Neural progenitor cell (in vitro differentiated cells): ENCODE results near the gene CDK2AP2. TPM values are rescaled to one million over a fixed set of nuclear protein-coding genes. Genes with fewer than 3 reads are reported as not detected.
"Not testable (repeated sequence)": the region's sequence is repeated elsewhere in the genome, so short reads cannot be mapped to it uniquely, and the experiment has no call there.

Source experiments
- DNase-seq: peaks from one replicate; pipeline ENCODE4 v3.0.0-alpha.2; 2016; ENCODE audit warnings: low spot score
- H2AFZ ChIP-seq: fragments of 200-600 bp; sonication (generic); replicated peaks from 2 replicates; pipeline ENCODE4 v1.6.1; 2016; ENCODE audit warnings: antibody characterized with exemption
- H3F3A ChIP-seq: fragments of 200-600 bp; sonication (generic); 2 replicates; pipeline ENCODE4 v1.6.1; 2016; ENCODE audit warnings: antibody characterized with exemption, low read depth
- H3K27ac ChIP-seq: fragments of 200-600 bp; sonication (generic); 2 replicates; pipeline ENCODE4 v1.5.1; 2016; ENCODE audit warnings: mild to moderate bottlenecking
- H3K27me3 ChIP-seq: fragments of 200-600 bp; sonication (generic); 2 replicates; pipeline ENCODE4 v1.6.1; 2016; ENCODE audit warnings: mild to moderate bottlenecking, moderate library complexity
- H3K36me3 ChIP-seq: fragments of 200-600 bp; sonication (generic); 2 replicates; pipeline ENCODE4 v1.5.1; 2016
- H3K4me1 ChIP-seq: fragments of 200-600 bp; sonication (generic); 2 replicates; pipeline ENCODE4 v1.6.1; 2016; ENCODE audit warnings: mixed run types
- H3K4me2 ChIP-seq: fragments of 200-600 bp; sonication (generic); 2 replicates; pipeline ENCODE4 v1.6.1; 2016
- H3K4me3 ChIP-seq: fragments of 200-600 bp; sonication (generic); 2 replicates; pipeline ENCODE4 v1.5.1; 2016
- H3K79me2 ChIP-seq: fragments of 200-600 bp; sonication (generic); 2 replicates; pipeline ENCODE4 v1.6.1; 2016; ENCODE audit warnings: low read depth
- H3K9ac ChIP-seq: fragments of 200-600 bp; sonication (generic); 2 replicates; pipeline ENCODE4 v1.6.1; 2016
- H3K9me3 ChIP-seq: fragments of 200-600 bp; sonication (generic); 2 replicates; pipeline ENCODE4 v1.5.1; 2016; ENCODE audit warnings: low read depth
- H4K20me1 ChIP-seq: fragments of 200-600 bp; sonication (generic); 2 replicates; pipeline ENCODE4 v1.6.1; 2016; ENCODE audit warnings: low read depth
- H3K27ac Mint-ChIP-seq: 3 replicates; pipeline ENCODE4 v1.8.0; 2021; ENCODE audit warnings: mixed read lengths
- H3K27me3 Mint-ChIP-seq: 2 replicates; pipeline ENCODE4 v1.8.0; 2022; ENCODE audit warnings: low read depth, mild to moderate bottlenecking, inconsistent platforms, moderate library complexity, mixed read lengths; ENCODE audit not compliant: insufficient read depth
- H3K36me3 Mint-ChIP-seq: 3 replicates; pipeline ENCODE4 v1.8.0; 2021; ENCODE audit warnings: mixed read lengths
- H3K4me1 Mint-ChIP-seq: 3 replicates; pipeline ENCODE4 v1.8.0; 2021; ENCODE audit warnings: mixed read lengths
- H3K4me3 Mint-ChIP-seq: 3 replicates; pipeline ENCODE4 v1.8.0; 2021; ENCODE audit warnings: mild to moderate bottlenecking, moderate library complexity, mixed read lengths
- H3K9me3 Mint-ChIP-seq: 3 replicates; pipeline ENCODE4 v1.8.0; 2020; ENCODE audit warnings: mixed read lengths
- CTCF ChIP-seq: fragments of 200-600 bp; sonication (generic); IDR thresholded peaks from 2 replicates; pipeline ENCODE4 v1.5.1; 2017; ENCODE audit warnings: antibody characterized with exemption, mild to moderate bottlenecking
- EZH2 ChIP-seq: fragments of 200-600 bp; sonication (generic); IDR thresholded peaks from 2 replicates; pipeline ENCODE4 v1.6.1; 2017; ENCODE audit warnings: antibody characterized with exemption, mild to moderate bottlenecking, moderate library complexity
- EZH2phosphoT487 ChIP-seq: fragments of 200-600 bp; sonication (generic); IDR thresholded peaks from 2 replicates; pipeline ENCODE4 v1.6.1; 2017; ENCODE audit warnings: antibody characterized with exemption
- total RNA-seq: library from RNA; depleted of rRNA; stranded (reverse); fragments of >200 nt; gene quantifications from 2 replicates; pipeline ENCODE4 v1.2.3, GENCODE V29; 2015; ENCODE audit warnings: low replicate concordance

Gene CDK2AP2, protein sequence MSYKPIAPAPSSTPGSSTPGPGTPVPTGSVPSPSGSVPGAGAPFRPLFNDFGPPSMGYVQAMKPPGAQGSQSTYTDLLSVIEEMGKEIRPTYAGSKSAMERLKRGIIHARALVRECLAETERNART
- 2.1 and 17.1 TPM in 2 replicates for total RNA-seq

- Histone ChIP-seq H3K36me3 (no peaks in the 10 kb centered on the region), H3K4me3 (peak within 1 kb of the TSS; percentile 72), H3K4me1 (peaks cover 23% of the 10 kb centered on the region), H3F3A (peaks cover 41% of the 10 kb centered on the region), H3K9me3 (no peaks in the 10 kb centered on the region), H3K79me2 (peaks cover 9% of the 10 kb centered on the region), H3K4me2 (peak within 1 kb of the TSS; percentile 90), H3K27ac (peak within 1 kb of the TSS; percentile 94), H4K20me1 (peaks cover 40% of the 10 kb centered on the region), H2AFZ (peak within 1 kb of the TSS; percentile 85), H3K9ac (peak within 1 kb of the TSS; percentile 53), H3K27me3 (peaks cover 43% of the 10 kb centered on the region)
- peaks cover 32% of the 10 kb centered on the region for H3K4me1 Mint-ChIP-seq
- peaks cover 18% of the 10 kb centered on the region for H3K27me3 Mint-ChIP-seq
- TF ChIP-seq EZH2: no peak
- no peak for TF ChIP-seq EZH2phosphoT487
- TF ChIP-seq CTCF: no peak
- DNase-seq: peak; percentile 100
- H3K9me3 Mint-ChIP-seq: no peaks in the 10 kb centered on the region
- H3K4me3 Mint-ChIP-seq: peak within 1 kb of the TSS; percentile 90
- H3K36me3 Mint-ChIP-seq: no peaks in the 10 kb centered on the region
- H3K27ac Mint-ChIP-seq: peak within 1 kb of the TSS; percentile 86
Measured at GRCh38 chr11:67507864-67508485, at the start of gene CDK2AP2. TSS of gene CDK2AP2 (minus strand) at chr11:67508162. CDS start at chr11:67508082, 80 bp downstream.

DNA sequence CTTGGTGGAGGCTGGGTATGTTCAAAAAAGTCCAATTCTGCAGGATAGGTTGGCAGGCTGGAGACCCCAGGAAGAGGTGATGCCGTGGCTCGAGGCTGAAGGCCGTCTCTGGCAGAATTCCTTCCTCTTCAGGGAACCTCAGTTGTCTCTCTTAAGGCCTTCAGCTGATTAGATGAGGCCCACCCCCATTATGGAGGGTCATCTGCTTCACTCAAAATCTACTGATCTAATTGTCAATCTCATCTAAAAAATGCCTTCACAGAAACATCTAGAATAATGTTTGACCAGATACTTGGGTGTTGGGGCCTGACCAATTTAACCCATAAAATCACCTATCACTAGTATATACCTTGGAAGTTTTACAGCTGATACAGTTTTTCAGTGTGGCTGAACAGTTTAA, 48.3 kb upstream of the CDK2AP2 start:
- Histone ChIP-seq H3K27ac (no peak overlapping the region), H4K20me1 (no peaks in the 10 kb centered on the region), H3K4me1 (no peaks in the 10 kb centered on the region), H3K4me2 (no peak overlapping the region), H3K27me3 (no peaks in the 10 kb centered on the region), H3K36me3 (no peaks in the 10 kb centered on the region), H2AFZ (no peak overlapping the region), H3F3A (no peaks in the 10 kb centered on the region), H3K4me3 (no peak overlapping the region), H3K9ac (no peak overlapping the region), H3K79me2 (no peaks in the 10 kb centered on the region), H3K9me3 (no peaks in the 10 kb centered on the region)
- Mint-ChIP-seq H3K9me3 (peaks cover 14% of the 10 kb centered on the region), H3K4me1 (no peaks in the 10 kb centered on the region), H3K27me3 (peaks cover 8% of the 10 kb centered on the region), H3K27ac (no peak overlapping the region), H3K4me3 (no peak overlapping the region), H3K36me3 (no peaks in the 10 kb centered on the region)
- TF ChIP-seq EZH2: no peak
- no peak for TF ChIP-seq EZH2phosphoT487
- TF ChIP-seq CTCF: no peak
- no peak for DNase-seq

DNA sequence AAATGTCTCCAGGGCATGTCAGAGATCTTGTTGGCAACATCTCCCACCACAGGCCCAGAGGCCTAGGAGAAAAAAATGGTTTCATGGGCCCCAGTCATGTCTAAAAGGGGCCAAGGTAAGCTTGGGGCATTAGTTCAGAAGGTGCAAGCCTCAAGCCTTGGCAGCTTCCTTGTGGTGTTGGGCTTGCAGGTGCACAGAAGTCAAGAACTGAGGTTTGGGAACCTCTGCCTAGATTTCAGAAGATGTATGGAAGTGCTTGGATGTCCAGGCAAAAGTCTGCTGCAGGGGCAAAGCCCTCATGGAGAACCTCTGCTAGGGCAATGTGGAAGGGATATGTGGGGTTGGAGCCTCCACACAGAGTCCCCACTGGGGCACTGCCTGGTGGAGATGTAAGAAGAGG, 43.7 kb upstream of the CDK2AP2 start:
- H3K36me3 ChIP-seq, H4K20me1 ChIP-seq, H3K9ac ChIP-seq, H3F3A ChIP-seq, H3K27ac Mint-ChIP-seq, H3K4me3 ChIP-seq, H3K4me2 ChIP-seq, H3K4me1 ChIP-seq, H3K4me3 Mint-ChIP-seq, H3K27me3 Mint-ChIP-seq, H3K27ac ChIP-seq, H3K4me1 Mint-ChIP-seq, H3K36me3 Mint-ChIP-seq, H3K27me3 ChIP-seq, H3K79me2 ChIP-seq, H2AFZ ChIP-seq, DNase-seq, H3K9me3 ChIP-seq: not testable (repeated sequence)
- peaks cover 20% of the 10 kb centered on the region for H3K9me3 Mint-ChIP-seq

GRCh38 chr11:67551127-67551526, 43.2 kb upstream of the CDK2AP2 start:
- Mint-ChIP-seq H3K27ac (no peak overlapping the region), H3K9me3 (peaks cover 20% of the 10 kb centered on the region), H3K36me3 (no peaks in the 10 kb centered on the region), H3K4me3 (no peak overlapping the region), H3K27me3 (peaks cover 9% of the 10 kb centered on the region), H3K4me1 (no peaks in the 10 kb centered on the region)
- H3K27me3 ChIP-seq: no peaks in the 10 kb centered on the region
- DNase-seq: no peak
- no peaks in the 10 kb centered on the region for H4K20me1 ChIP-seq
- TF ChIP-seq CTCF (no peak), EZH2phosphoT487 (no peak), EZH2 (no peak)
- no peak overlapping the region for H3K9ac ChIP-seq
- no peak overlapping the region for H2AFZ ChIP-seq
- H3K27ac ChIP-seq: no peak overlapping the region
- H3K4me3 ChIP-seq: no peak overlapping the region
- no peaks in the 10 kb centered on the region for H3K79me2 ChIP-seq
- no peaks in the 10 kb centered on the region for H3F3A ChIP-seq
- no peak overlapping the region for H3K4me2 ChIP-seq
- no peaks in the 10 kb centered on the region for H3K4me1 ChIP-seq
- no peaks in the 10 kb centered on the region for H3K36me3 ChIP-seq
- no peaks in the 10 kb centered on the region for H3K9me3 ChIP-seq
